Ectodermal cell (in vitro differentiated cells): Measurements from ENCODE around the gene F2RL1. TPM values are rescaled to one million over a fixed set of nuclear protein-coding genes. Genes with fewer than 3 reads are reported as not detected.
"Not testable (repeated sequence)": the region's sequence is repeated elsewhere in the genome, so short reads cannot be mapped to it uniquely, and the experiment has no call there.

Source experiments
- H3K27ac ChIP-seq: 2 replicates; pipeline ENCODE4 v1.7.0; 2013; ENCODE audit warnings: mild to moderate bottlenecking, low read depth, low read length; ENCODE audit not compliant: insufficient read depth, poor library complexity, severe bottlenecking
- H3K27me3 ChIP-seq: 2 replicates; pipeline ENCODE4 v1.7.0; 2013; ENCODE audit warnings: mild to moderate bottlenecking, low read length; ENCODE audit not compliant: insufficient read depth, control insufficient read depth, poor library complexity, severe bottlenecking
- H3K36me3 ChIP-seq: one replicate; pipeline ENCODE4 v1.7.0; 2013; ENCODE audit warnings: low read length; ENCODE audit not compliant: control insufficient read depth, insufficient read depth
- H3K4me1 ChIP-seq: one replicate; pipeline ENCODE4 v1.7.0; 2013; ENCODE audit warnings: low read length; ENCODE audit not compliant: control insufficient read depth, insufficient read depth
- H3K4me3 ChIP-seq: 2 replicates; pipeline ENCODE4 v1.7.0; 2013; ENCODE audit warnings: low read depth, low read length, control low read depth; ENCODE audit not compliant: insufficient read depth
- H3K9me3 ChIP-seq: 2 replicates; pipeline ENCODE4 v1.7.0; 2013; ENCODE audit warnings: mild to moderate bottlenecking, low read length, moderate library complexity; ENCODE audit not compliant: control insufficient read depth
- WGBS, 2 experiments: methylation state at CpG; one replicate each; pipeline ENCODE4 v1.1.7; 2013; ENCODE audit warnings: missing lambda C conversion rate in 2 of 2; 5-methylcytosine and 5-hydroxymethylcytosine counted together
- polyA plus RNA-seq, 4 experiments: library from polyadenylated mRNA; stranded (reverse); fragments of 50-300 nt; gene quantifications; one replicate each; pipeline ENCODE4 v1.2.3, GENCODE V29; 2013

Gene F2RL1
- 11.8 TPM for polyA plus RNA-seq (2013, experiment 1 of 4)
- 14.1 TPM for polyA plus RNA-seq (2013, experiment 2 of 4)
- polyA plus RNA-seq (2013, experiment 3 of 4): 14.1 TPM
- polyA plus RNA-seq (2013, experiment 4 of 4): 13.9 TPM

- Histone ChIP-seq H3K9me3 (no peaks in the 10 kb centered on the region), H3K4me1 (peaks cover 6% of the 10 kb centered on the region), H3K36me3 (no peaks in the 10 kb centered on the region), H3K27ac (no peak within 1 kb of the TSS), H3K27me3 (peaks cover 34% of the 10 kb centered on the region), H3K4me3 (peak within 1 kb of the TSS; percentile 55)
- WGBS, 2 experiments: 0% methylated on average over 72 of the region's 72 CpGs
Measured at GRCh38 chr5:76818844-76819831, at the start of gene F2RL1. Gene F2RL1 (plus strand): TSS chr5:76819030. CDS start chr5:76819183, 153 bp downstream.

- not testable (repeated sequence) for H3K9me3 ChIP-seq, H3K36me3 ChIP-seq, H3K4me1 ChIP-seq, H3K27ac ChIP-seq, H3K27me3 ChIP-seq, H3K4me3 ChIP-seq
- 91 to 94% methylated on average over 14 of the region's 14 CpGs for WGBS, 2 experiments
Measured at GRCh38 chr5:76771041-76771440, 47.8 kb upstream of the F2RL1 start.

DNA sequence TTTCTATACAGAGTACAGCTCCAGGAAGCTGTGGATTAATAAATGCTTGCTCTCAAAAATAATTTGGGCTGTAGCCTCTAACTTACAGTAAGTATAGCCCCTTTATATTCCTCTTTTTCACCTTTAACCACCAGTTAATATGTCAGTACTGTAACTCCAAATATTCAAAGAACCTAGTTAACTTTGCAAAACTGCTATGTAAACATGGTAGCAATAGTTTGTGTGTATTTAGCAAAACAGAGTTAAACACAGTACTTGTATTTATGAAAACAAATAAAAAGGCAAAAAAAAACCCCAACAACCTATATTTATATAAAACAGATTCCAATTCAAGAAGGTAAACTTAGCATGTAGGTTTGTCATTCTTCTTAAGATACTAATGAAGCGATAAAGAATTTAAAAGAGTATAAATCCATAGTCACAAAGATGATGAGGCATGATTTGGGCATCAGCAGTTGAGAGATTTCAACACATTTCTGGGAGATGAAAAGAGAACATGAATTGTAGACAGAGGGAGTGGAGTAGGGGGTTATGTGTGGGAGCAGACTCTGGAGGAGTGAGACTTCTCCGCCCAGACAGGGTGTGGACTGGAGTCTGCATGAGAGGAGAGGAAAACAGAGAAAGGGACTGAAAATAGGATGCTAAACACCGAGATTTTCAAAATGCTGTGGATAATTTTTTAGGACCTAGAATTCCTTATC is 47.0 kb upstream of the F2RL1 start:
- 79 to 93% methylated on average over 3 of the region's 3 CpGs for WGBS, 2 experiments
- Histone ChIP-seq H3K36me3 (no peaks in the 10 kb centered on the region), H3K27me3 (no peaks in the 10 kb centered on the region), H3K4me3 (no peak overlapping the region), H3K27ac (no peak overlapping the region), H3K9me3 (no peaks in the 10 kb centered on the region), H3K4me1 (no peaks in the 10 kb centered on the region)

DNA sequence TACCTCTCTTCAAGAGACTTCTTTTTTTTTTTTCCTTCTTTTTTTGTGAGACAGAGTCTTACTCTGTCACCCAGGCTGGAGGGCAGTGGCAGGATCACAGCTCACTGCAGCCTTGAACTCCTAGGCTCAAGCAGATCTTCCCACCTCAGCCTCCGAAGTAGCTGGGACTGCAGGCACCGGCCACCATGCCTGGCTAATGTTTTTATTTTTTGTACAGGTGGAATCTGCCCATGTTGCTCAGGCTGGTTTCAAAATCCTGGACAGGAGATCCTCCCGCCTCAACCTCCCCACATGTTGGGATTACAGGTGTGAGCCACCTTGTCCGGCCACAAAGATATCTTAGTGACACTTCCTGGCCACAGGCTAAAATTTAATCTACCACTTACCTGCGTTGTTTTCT is 42.9 kb upstream of the F2RL1 start:
- Histone ChIP-seq H3K9me3 (no peaks in the 10 kb centered on the region), H3K36me3 (no peaks in the 10 kb centered on the region), H3K27ac (no peak overlapping the region), H3K27me3 (no peaks in the 10 kb centered on the region), H3K4me1 (no peaks in the 10 kb centered on the region), H3K4me3 (no peak overlapping the region)
- WGBS, 2 experiments: 84 to 85% methylated on average over 5 of the region's 5 CpGs

DNA sequence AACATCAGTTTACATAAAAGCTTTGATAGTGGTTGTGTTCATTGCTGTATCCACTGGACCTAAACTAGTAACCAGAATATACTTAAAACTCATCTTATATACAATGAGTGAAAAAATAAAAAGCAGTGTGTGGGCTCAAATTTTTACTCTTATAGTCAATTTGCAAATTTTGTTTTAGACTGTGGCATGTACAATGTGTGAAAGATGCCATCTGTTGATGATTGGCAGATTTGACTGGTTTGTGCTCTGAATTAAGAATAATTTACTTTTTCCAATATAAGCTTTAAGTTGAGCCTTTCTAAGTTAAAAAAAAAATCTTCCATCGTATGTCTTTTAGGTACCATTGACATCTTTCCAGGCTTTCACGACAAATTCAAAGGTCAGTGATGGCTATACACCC is 42.4 kb upstream of the F2RL1 start:
- Histone ChIP-seq H3K4me3 (no peak overlapping the region), H3K4me1 (no peaks in the 10 kb centered on the region), H3K9me3 (no peaks in the 10 kb centered on the region), H3K27me3 (no peaks in the 10 kb centered on the region), H3K36me3 (no peaks in the 10 kb centered on the region), H3K27ac (no peak overlapping the region)
- 97 to 100% methylated on average over 2 of the region's 2 CpGs for WGBS, 2 experiments

- H3K9me3 ChIP-seq, H3K4me3 ChIP-seq, H3K27me3 ChIP-seq, H3K36me3 ChIP-seq, H3K27ac ChIP-seq, H3K4me1 ChIP-seq: not testable (repeated sequence)
- 97% methylated on average over 4 of the region's 4 CpGs for WGBS, 2 experiments
Measured at GRCh38 chr5:76780616-76781015, 38.2 kb upstream of the F2RL1 start.

GRCh38 chr5:76781775-76782174 is 37.1 kb upstream of the F2RL1 start:
- 81 to 84% methylated on average over 10 of the region's 10 CpGs for WGBS, 2 experiments
- no peak overlapping the region for H3K27ac ChIP-seq

DNA sequence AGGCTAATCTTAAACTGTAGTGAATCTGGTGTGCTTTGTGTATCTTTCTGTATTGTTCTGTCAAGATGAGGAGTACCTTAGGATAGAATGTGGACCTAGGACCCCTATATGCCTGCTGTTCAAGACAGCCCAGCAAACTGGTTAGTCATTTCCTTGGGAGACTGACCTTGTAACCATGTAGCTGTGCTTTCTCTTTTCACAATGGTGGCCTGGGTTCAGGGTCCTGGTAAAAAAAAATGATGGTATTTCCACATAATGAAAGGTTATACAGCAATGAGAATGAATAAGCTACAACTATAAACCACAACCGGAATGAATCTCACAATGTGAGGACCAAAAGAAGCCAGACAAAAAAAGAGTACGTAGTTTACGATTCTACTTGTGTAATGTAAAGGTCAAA is 36.4 kb upstream of the F2RL1 start:
- no peak overlapping the region for H3K4me3 ChIP-seq
- no peaks in the 10 kb centered on the region for H3K9me3 ChIP-seq
- H3K27ac ChIP-seq: no peak overlapping the region
- H3K27me3 ChIP-seq: no peaks in the 10 kb centered on the region
- no peaks in the 10 kb centered on the region for H3K4me1 ChIP-seq
- 96 to 98% methylated on average over 3 of the region's 3 CpGs for WGBS, 2 experiments
- no peaks in the 10 kb centered on the region for H3K36me3 ChIP-seq

More at GRCh38 chr5:76781775-76782174, 37.1 kb upstream of the F2RL1 start:
- Histone ChIP-seq H3K9me3 (no peaks in the 10 kb centered on the region), H3K36me3 (no peaks in the 10 kb centered on the region), H3K4me1 (no peaks in the 10 kb centered on the region), H3K27me3 (no peaks in the 10 kb centered on the region), H3K4me3 (no peak overlapping the region)

DNA sequence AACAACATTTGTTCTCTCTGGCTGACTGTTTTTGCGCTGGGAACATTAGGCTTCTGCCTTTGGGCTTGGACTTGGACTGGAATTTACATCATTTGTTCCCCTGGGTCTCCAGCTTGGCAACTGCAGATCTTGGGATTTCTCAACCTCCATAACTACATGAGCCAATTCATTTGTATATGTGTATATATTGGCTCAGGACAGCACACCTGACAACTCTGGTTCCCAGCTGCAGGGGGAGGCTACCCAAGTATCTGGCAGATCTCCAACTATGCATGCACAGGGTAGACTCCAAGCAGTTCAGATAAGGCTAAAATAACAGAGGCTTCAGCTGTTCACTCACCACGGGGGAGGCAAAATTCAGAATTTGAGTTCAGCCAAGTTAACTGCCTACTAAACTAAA is 31.6 kb upstream of the F2RL1 start:
- H3K27me3 ChIP-seq: no peaks in the 10 kb centered on the region
- H3K36me3 ChIP-seq: no peaks in the 10 kb centered on the region
- peaks cover 7% of the 10 kb centered on the region for H3K4me1 ChIP-seq
- no peak overlapping the region for H3K4me3 ChIP-seq
- H3K27ac ChIP-seq: no peak overlapping the region
- 92 to 95% methylated on average over 2 of the region's 2 CpGs for WGBS, 2 experiments
- no peaks in the 10 kb centered on the region for H3K9me3 ChIP-seq

- H3K27me3 ChIP-seq: no peaks in the 10 kb centered on the region
- peaks cover 7% of the 10 kb centered on the region for H3K4me1 ChIP-seq
- no peaks in the 10 kb centered on the region for H3K9me3 ChIP-seq
- H3K27ac ChIP-seq: no peak overlapping the region
- WGBS, 2 experiments: 90 to 92% methylated on average over 6 of the region's 6 CpGs
- H3K4me3 ChIP-seq: no peak overlapping the region
- no peaks in the 10 kb centered on the region for H3K36me3 ChIP-seq
Measured at GRCh38 chr5:76788362-76788761, 30.5 kb upstream of the F2RL1 start.
